Testis (tissue), 2 donors: ENCODE measurements around the gene LCK.

ENCODE experiments used
- POLR2A ChIP-seq: fragments of 450-650 bp; IDR thresholded peaks from one replicate; pipeline ENCODE4 v1.6.1; 2017; ENCODE audit warnings: antibody characterized with exemption, mild to moderate bottlenecking, moderate library complexity
- TF ChIP-seq, protein P1 (sequence below), 3 experiments: fragments of 450-650 bp in 2 of 3; fragments of 200-600 bp in 1 of 3; sonication (generic) in 1 of 3; IDR thresholded peaks; one replicate each; pipeline ENCODE4 v1.5.1; 2016 to 2019; ENCODE audit warnings: antibody characterized with exemption in 3 of 3, mild to moderate bottlenecking in 2 of 3, moderate library complexity in 1 of 3

DNA sequence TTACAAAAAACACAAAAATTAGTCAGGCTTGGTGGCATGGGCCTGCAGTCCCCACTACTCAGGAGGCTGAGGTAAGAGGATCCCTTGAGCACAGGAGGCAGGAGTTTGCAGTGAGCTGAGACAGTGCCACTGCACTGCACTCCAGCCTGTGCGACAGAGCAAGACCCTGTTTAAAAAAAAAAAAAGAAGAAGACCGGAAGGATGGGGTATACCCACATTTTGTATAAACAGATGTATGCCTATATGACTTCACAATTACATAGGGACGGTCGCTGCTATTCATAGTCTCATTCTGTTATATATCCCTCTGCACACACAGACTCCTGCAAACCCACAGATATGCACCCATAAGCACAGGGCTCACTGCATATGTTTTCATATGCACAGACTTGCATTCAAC is 12.7 kb downstream of the LCK start:
- TF ChIP-seq, protein P1, sequence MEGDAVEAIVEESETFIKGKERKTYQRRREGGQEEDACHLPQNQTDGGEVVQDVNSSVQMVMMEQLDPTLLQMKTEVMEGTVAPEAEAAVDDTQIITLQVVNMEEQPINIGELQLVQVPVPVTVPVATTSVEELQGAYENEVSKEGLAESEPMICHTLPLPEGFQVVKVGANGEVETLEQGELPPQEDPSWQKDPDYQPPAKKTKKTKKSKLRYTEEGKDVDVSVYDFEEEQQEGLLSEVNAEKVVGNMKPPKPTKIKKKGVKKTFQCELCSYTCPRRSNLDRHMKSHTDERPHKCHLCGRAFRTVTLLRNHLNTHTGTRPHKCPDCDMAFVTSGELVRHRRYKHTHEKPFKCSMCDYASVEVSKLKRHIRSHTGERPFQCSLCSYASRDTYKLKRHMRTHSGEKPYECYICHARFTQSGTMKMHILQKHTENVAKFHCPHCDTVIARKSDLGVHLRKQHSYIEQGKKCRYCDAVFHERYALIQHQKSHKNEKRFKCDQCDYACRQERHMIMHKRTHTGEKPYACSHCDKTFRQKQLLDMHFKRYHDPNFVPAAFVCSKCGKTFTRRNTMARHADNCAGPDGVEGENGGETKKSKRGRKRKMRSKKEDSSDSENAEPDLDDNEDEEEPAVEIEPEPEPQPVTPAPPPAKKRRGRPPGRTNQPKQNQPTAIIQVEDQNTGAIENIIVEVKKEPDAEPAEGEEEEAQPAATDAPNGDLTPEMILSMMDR (IDR thresholded peaks at IDR 0.05): no peak
- TF ChIP-seq POLR2A: no peak
